Right cardiac atrium (tissue), 5 donors: ENCODE measurements around the gene IL32. TPM values are rescaled to one million over a fixed set of nuclear protein-coding genes. Genes with fewer than 3 reads are reported as not detected.
"Not testable (repeated sequence)": the region's sequence is repeated elsewhere in the genome, so short reads cannot be mapped to it uniquely, and the experiment has no call there.

Experiments used
- ATAC-seq, 2 donors: fragments of 200-7000 bp; cut with Tn5 transposase; one replicate each; pipeline versions ENCODE4 v1.8.0 to v1.9.1; 2020; ENCODE audit warnings: moderate library complexity in 2 of 2, mild to moderate bottlenecking in 1 of 2
- DNase-seq, 3 donors: peaks; one replicate each; pipeline ENCODE4 v3.0.0-alpha.2; 2020
- H3K27ac ChIP-seq: one replicate; pipeline ENCODE4 v1.5.1; 2013; ENCODE audit warnings: mild to moderate bottlenecking, low read length, control low read depth, moderate library complexity
- H3K27me3 ChIP-seq: one replicate; pipeline ENCODE4 v1.6.1; 2013; ENCODE audit not compliant: control insufficient read depth, insufficient read depth
- H3K4me1 ChIP-seq: one replicate; pipeline ENCODE4 v1.6.1; 2013; ENCODE audit warnings: low read length; ENCODE audit not compliant: control insufficient read depth, insufficient read depth
- H3K4me3 ChIP-seq: one replicate; pipeline ENCODE4 v1.5.1; 2013; ENCODE audit warnings: low read length, control low read depth
- H3K9me3 ChIP-seq: one replicate; pipeline ENCODE4 v1.6.1; 2013; ENCODE audit warnings: low read length; ENCODE audit not compliant: control insufficient read depth
- WGBS: extraction: QIAGEN DNeasy Blood & Tissue Kit; methylation state at CpG from one replicate; pipeline ENCODE4 v1.1.7; 2013; 5-methylcytosine and 5-hydroxymethylcytosine counted together
- intact Hi-C, 4 donors: fragments of 100-400 bp; cut with DNase I; formaldehyde crosslinking; loops; one replicate each; pipeline versions ENCODE4 v1.11.0 to v1.14.0; 2022 to 2023
- polyA plus RNA-seq: library from polyadenylated mRNA; stranded (reverse); fragments of 200-250 nt; gene quantifications from one replicate; pipeline ENCODE4 v1.2.3, GENCODE V29; 2013
- total RNA-seq, 4 donors: library from RNA; stranded (reverse); fragmentation: NEBNext Ultra II Directional; extraction: Animal tissue kit (Norgen Biotek cat#: 25700); gene quantifications; one replicate each; pipeline ENCODE4 v1.2.1, GENCODE V29; 2021
- donor health status: healthy with polysubstance abuse.
- donor health status: DM: no; HTN: yes; CAD: no.
- donor health status: DM: no; HTN: no; CAD: no.
- donor health status: DM: no; HTN: yes; CAD: no; lungs with severe emphysema.
- donor health status: DM: yes; HTN: yes; CAD: no.

Gene IL32
- total and polyA plus RNA-seq, 5 donors, result 27.5 to 62.8 (median 37.8) TPM

DNA sequence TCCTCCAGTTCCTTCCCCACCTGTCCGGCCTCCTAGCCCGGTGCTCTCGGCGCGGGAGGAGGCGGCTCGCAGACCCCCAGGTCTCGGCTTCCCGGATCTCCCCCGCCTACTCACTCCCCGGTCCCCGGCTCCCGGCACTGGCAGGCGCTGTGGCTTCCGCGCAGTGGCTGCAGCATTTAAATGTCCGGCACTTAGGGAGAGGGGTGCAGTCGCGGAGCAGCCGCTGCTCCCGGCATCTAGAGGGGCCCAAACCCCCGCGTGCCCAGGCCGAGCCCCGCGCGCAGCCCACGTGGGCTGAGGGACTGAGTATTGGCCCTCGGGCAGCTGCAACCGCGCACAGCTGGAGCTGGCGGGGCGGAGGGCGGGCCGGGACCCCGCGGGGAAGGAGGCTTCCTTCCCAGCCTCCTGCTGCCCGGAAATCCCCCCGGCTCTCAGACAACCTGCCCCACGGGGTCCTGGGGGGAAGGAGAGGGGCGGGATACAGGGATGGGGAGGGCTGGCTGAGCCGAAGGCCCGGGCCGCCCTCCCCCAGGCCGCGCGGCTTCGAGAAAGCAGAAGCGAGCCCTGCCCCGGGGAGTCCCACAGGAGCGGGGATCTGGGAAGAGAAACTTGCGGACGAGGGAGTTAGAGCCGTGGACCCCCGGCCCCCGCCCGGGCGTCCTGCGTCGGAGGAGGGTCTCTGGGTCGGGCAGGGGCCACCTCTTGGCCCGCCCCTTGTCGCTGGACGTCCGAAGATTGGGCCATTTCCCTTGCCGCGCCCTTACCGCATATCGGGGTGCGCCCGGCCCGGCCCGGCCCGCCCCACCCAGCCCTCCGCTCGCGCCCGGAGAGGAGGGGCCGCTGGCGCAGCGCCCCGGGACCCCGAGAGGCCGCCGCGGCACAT, 19.4 kb upstream of the IL32 start, which contains the start of gene MMP25:
TSS of gene MMP25 (plus strand) at position 804 of the 883 bp plus-strand sequence. CDS start 357 bp downstream, outside the sequence.
- Histone ChIP-seq H3K4me1 (no peaks in the 10 kb centered on the region), H3K27ac (no peak within 1 kb of the TSS), H3K4me3 (peak within 1 kb of the TSS; percentile 33), H3K9me3 (no peaks in the 10 kb centered on the region), H3K27me3 (no peaks in the 10 kb centered on the region)
- WGBS, result under 1% methylated on average over 86 of the region's 86 CpGs
- intact Hi-C loops, result no loop called here
- DNase-seq (peak in 1 of 3 donors; percentile 58), ATAC-seq (peak; percentile 34 to 51)

DNA sequence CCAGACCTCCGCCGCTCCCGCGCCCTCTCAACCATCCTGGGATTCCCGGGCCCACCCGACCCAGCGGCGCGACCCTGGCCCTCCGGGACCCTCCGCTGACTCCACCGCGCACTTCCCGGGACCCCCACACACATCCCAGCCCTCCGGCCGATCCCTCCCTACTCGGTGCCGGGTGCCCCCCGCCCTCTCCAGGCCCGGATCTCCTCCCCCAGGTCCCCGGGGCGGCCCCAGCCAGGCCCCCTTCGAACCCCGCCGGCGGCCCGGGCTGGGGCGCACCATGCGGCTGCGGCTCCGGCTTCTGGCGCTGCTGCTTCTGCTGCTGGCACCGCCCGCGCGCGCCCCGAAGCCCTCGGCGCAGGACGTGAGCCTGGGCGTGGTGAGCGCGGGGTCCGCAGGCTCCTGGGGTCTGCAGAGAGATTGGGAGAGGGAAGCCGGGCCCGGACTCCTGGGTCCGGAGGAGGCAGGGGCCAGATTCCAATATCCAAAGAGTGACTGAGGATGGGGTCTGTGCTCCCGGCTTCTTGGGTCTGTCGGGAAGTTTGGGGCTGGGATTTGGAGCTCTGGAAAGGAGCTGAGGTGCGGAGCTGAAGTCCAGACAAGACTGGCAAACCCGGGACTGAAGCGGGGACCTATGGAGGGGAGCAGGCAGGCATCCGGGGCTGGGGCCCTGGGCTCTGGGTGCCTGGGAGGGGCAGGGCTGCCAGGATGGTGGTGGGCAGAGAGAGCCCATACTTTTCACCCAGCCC, 18.6 kb upstream of the IL32 start:
- Histone ChIP-seq H3K4me3 (peak overlapping the region; percentile 33), H3K27ac (no peak overlapping the region), H3K4me1 (no peaks in the 10 kb centered on the region), H3K27me3 (no peaks in the 10 kb centered on the region), H3K9me3 (no peaks in the 10 kb centered on the region)
- intact Hi-C loops, result no loop called here
- ATAC-seq, result peak in 1 of 2 donors; percentile 4
- 2% methylated on average over 54 of the region's 54 CpGs for WGBS
- DNase-seq, result peak in 1 of 3 donors; percentile 43

DNA sequence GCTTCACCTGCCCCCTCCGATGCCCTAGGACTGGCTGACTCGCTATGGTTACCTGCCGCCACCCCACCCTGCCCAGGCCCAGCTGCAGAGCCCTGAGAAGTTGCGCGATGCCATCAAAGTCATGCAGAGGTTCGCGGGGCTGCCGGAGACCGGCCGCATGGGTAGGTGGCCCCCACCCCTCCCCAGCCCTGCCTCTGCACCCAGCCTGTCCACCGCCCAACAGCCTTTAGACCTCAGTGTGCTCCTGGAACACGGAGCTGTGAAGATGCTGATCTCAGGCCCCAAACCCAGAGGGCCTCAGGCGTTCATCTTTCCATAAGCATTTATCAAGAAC, 18.1 kb upstream of the IL32 start:
- ATAC-seq, result no peak
- WGBS, result 19% methylated on average over 13 of the region's 13 CpGs
- no peaks in the 10 kb centered on the region for H3K27me3 ChIP-seq
- DNase-seq, result peak in 1 of 3 donors; percentile 42
- intact Hi-C loops, result no loop called here
- no peaks in the 10 kb centered on the region for H3K9me3 ChIP-seq
- H3K27ac ChIP-seq, result no peak overlapping the region
- no peaks in the 10 kb centered on the region for H3K4me1 ChIP-seq
- no peak overlapping the region for H3K4me3 ChIP-seq

DNA sequence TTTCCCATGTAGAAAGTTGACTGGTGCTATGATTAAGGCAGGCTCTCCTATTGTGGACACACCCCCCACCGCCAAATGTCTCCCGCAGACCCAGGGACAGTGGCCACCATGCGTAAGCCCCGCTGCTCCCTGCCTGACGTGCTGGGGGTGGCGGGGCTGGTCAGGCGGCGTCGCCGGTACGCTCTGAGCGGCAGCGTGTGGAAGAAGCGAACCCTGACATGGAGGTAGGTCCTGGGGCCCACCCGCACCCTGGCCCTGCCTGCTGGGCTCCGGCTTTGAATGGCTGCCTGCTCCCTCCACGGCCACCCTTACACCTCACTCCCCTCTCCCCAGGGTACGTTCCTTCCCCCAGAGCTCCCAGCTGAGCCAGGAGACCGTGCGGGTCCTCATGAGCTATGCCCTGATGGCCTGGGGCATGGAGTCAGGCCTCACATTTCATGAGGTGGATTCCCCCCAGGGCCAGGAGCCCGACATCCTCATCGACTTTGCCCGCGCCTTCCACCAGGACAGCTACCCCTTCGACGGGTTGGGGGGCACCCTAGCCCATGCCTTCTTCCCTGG, 15.4 kb upstream of the IL32 start:
- Histone ChIP-seq H3K4me3 (no peak overlapping the region), H3K27ac (no peak overlapping the region), H3K9me3 (no peaks in the 10 kb centered on the region), H3K27me3 (no peaks in the 10 kb centered on the region), H3K4me1 (no peaks in the 10 kb centered on the region)
- 82% methylated on average over 26 of the region's 26 CpGs for whole genome bisulfite sequencing
- intact Hi-C loops, result no loop called here
- no peak for ATAC-seq
- DNase-seq, result peak in 1 of 3 donors; percentile 56

DNA sequence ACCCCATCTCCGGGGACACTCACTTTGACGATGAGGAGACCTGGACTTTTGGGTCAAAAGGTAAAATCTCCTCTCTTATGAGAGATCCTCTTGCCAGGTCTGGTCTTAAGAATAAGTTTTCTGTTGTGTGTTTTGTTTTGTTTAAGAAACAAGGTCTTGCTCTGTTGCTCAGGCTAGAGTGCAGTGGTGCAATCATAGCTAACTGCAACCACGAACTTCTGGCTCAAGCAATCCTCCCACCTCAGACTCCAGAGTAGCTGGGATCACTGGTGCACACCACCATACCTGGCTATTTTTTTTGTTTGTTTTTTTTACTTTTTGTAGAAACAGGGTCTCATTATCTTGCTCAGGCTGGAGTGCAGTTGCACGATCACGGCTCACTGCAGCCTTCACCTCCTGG, 15.0 kb upstream of the IL32 start:
- Histone ChIP-seq H3K4me1 (no peaks in the 10 kb centered on the region), H3K27me3 (no peaks in the 10 kb centered on the region), H3K4me3 (no peak overlapping the region), H3K9me3 (no peaks in the 10 kb centered on the region), H3K27ac (no peak overlapping the region)
- ATAC-seq (no peak), DNase-seq (no peak)
- intact Hi-C loops, result no loop called here
- WGBS, result 75% methylated on average over 5 of the region's 5 CpGs

DNA sequence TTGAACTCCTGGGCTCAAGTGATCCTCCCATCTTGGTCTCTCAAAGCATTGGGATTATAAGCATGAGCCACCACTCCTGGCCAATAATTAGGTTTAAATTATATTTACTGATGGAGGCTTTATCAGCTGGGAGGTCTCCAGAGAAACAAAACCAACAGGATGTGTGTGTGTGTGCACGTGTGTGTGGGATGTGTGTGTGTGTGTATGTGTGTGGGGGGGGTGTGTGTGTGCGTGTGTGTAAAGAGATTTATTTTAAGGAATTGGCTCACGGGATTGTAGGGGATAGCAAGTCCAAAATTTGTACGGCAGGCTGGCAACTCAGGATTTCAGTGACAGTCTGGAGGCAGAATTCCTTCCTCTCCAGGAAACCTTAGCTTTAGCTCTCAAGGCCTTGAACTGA, 14.4 kb upstream of the IL32 start:
- H3K4me1 ChIP-seq, result no peaks in the 10 kb centered on the region
- ATAC-seq (no peak), DNase-seq (peak in 1 of 3 donors; percentile 1)
- no peak overlapping the region for H3K27ac ChIP-seq
- H3K27me3 ChIP-seq, result no peaks in the 10 kb centered on the region
- H3K9me3 ChIP-seq, result no peaks in the 10 kb centered on the region
- 23% methylated on average over 4 of the region's 4 CpGs for WGBS
- no peak overlapping the region for H3K4me3 ChIP-seq
- intact Hi-C loops, result no loop called here

DNA sequence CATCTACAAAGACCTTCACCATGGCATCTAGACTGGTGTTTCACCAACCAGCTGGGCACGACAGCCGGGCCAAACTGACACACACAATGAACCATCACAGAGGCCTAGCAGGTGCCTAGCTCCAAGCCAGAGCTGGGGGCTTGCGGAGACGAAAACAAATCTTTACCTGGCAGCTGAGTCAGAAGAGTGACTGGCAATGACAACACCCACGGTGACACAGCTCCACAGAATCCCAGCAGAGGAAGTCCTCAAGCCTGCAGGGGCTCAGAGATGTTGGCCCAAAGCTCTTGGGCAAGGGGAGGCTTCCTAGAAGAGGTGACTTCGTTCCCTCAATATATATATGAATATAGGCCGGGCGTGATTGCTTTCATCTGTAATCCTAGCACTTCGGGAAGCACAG, 13.9 kb upstream of the IL32 start:
- peak in 1 of 3 donors; percentile 38 for DNase-seq
- no peaks in the 10 kb centered on the region for H3K27me3 ChIP-seq
- WGBS, result 79% methylated on average over 9 of the region's 9 CpGs
- intact Hi-C loops, result no loop called here
- H3K4me3 ChIP-seq, result no peak overlapping the region
- no peak overlapping the region for H3K27ac ChIP-seq
- H3K9me3 ChIP-seq, result no peaks in the 10 kb centered on the region
- no peaks in the 10 kb centered on the region for H3K4me1 ChIP-seq
- ATAC-seq, result no peak

DNA sequence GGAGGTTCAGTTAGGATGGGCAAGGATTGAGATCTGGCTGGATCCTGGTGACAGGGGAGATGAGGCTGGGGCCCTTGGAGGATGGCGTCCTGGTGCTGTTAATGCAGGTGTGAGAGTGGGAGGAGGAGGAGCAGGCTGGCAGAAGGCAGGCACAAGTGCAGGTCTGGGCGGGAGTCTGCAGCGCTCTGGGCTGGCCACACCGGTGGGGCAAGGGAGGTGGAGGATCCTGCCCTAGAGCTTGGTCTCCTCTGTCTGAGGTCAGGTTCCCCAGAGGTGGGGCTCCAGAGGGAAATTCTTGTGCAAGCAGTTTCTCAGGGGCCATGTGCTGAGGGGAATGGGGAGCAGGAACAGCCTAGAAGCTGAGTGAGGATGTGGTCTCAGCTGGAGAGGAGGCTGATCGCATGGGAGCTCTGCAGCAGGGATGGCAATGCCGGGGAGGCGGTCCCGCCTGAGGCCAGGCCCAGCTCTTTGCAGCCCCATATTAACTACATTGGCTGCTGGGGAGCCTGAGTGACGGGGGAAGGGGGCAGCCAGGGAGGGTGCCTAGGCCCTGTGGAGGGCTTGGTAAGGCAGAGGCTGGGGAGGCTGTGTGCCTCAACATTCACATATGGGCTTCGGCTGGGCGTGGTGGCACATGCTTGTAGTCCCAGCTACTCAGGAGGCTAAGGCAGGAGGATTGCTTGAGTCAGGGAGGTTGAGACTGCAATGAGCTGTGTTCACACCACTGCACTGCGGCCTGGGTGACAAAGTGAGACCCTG, 12.7 kb upstream of the IL32 start:
- H3K4me3 ChIP-seq, H3K9me3 ChIP-seq, H3K4me1 ChIP-seq, H3K27ac ChIP-seq, intact Hi-C loops, H3K27me3 ChIP-seq, ATAC-seq: not testable (repeated sequence)
- DNase-seq, result peak in 1 of 3 donors; percentile 16
- WGBS, result 82% methylated on average over 11 of the region's 12 CpGs

DNA sequence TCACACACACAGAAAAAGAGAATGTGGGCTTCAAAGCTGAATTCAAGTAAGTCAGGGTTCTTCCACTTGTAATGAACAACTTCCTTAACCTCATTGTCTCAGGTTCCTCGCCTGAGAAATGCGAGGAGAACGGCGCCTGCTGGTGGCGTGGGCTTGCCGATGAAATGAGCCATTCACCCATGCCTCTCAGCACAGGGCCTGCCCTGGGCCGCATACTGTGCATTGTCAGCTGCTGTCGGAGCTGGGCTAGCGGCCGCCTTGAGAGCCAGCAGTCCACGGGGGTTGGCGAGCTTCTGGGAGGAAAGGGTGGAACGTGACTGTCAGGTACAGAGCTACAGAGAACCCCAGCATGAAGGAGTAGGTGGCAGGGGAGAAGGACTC, 12.1 kb upstream of the IL32 start:
- H3K4me3 ChIP-seq, H3K9me3 ChIP-seq, ATAC-seq, H3K4me1 ChIP-seq, H3K27ac ChIP-seq, intact Hi-C loops, H3K27me3 ChIP-seq: not testable (repeated sequence)
- 85% methylated on average over 13 of the region's 13 CpGs for WGBS
- DNase-seq, result peak in 1 of 3 donors; percentile 42

DNA sequence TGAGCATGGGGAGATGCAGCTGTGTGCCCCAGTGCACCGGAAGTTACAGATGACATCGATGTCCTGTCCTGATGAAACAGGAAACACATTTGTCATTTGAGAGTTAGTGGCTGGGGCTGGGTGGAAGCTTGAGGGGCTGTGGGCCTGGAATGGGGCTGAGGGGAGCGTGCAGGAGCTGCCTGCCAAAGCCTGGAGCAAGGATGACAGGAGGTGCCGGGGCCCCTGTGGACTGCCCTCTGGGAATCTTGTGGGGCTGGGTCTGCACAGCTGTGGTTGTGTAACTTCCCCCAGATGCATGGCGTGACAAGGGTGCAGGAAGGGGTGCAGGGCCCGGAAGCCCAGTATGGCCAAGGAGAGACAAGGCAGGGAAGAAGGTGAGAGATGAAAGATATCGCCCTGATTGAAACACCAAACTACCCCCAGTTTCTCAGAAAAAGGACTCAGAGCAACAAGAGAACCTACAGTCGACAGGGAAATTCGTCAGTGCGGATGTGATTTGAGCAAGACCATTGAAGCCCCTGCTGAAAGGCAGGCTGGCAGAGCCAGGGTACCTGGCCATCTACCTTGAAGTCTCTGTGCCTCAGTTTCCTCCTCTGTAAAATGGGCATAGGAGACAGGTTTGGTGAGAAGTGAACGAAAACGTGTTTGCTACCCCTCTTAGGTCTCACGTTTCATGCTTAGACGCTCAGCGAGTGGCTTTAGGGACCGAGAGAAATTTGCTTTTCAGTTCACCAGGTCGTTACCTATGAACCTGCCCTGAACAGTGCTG, 10.3 kb upstream of the IL32 start:
- intact Hi-C loops, result loop anchor here in 1 of 4 donors (5.0 kb wide), 1 partner anchor 52 kb away; no protein-coding TSS in a partner anchor
- 75% methylated on average over 17 of the region's 17 CpGs for WGBS
- H3K27me3 ChIP-seq, result no peaks in the 10 kb centered on the region
- H3K9me3 ChIP-seq, result no peaks in the 10 kb centered on the region
- no peak overlapping the region for H3K27ac ChIP-seq
- peaks cover 5% of the 10 kb centered on the region for H3K4me1 ChIP-seq
- H3K4me3 ChIP-seq, result no peak overlapping the region
- ATAC-seq (no peak), DNase-seq (peak in 1 of 3 donors; percentile 43)
